Transverse colon (tissue), 4 donors: ENCODE measurements around the gene PLEK2. TPM values are rescaled to one million over a fixed set of nuclear protein-coding genes. Genes with fewer than 3 reads are reported as not detected.

Experiments used
- DNase-seq: peaks from one replicate; pipeline ENCODE4 v3.0.0-alpha.2; 2019
- H3K27ac ChIP-seq, 4 donors: fragments of 200-600 bp; sonication (generic); 2 replicates each; pipeline ENCODE4 v1.5.1; 2016 to 2018; ENCODE audit warnings: inconsistent platforms in 4 of 4
- H3K27me3 ChIP-seq: fragments of 200-600 bp; sonication (generic); 2 replicates; pipeline ENCODE4 v1.5.1; 2017; ENCODE audit warnings: inconsistent platforms
- H3K36me3 ChIP-seq, 4 donors: fragments of 200-600 bp; sonication (generic); 2 replicates each; pipeline ENCODE4 v1.5.1; 2017 to 2019; ENCODE audit warnings: inconsistent platforms in 4 of 4
- H3K4me1 ChIP-seq, 4 donors: fragments of 200-600 bp; sonication (generic); 2 replicates each; pipeline ENCODE4 v1.5.1; 2017 to 2020; ENCODE audit warnings: inconsistent platforms in 4 of 4
- H3K4me3 ChIP-seq, 4 donors: fragments of 200-600 bp; sonication (generic); 1 replicate in 1 of 4; 2 replicates in 3 of 4; pipeline versions ENCODE4 v1.5.1 to v1.6.1; 2017 to 2019; ENCODE audit warnings: inconsistent platforms in 4 of 4
- H3K9me3 ChIP-seq, 2 donors: fragments of 200-600 bp; sonication (generic); 2 replicates each; pipeline ENCODE4 v1.5.1; 2017 to 2019; ENCODE audit warnings: inconsistent platforms in 2 of 2
- CTCF ChIP-seq, 5 experiments: fragments of 200-600 bp in 3 of 5; fragments of 450-650 bp in 2 of 5; sonication (generic) in 3 of 5; IDR thresholded peaks; 1 replicate in 2 of 5; 2 replicates in 3 of 5; pipeline ENCODE4 v1.5.1; 2016 to 2017; ENCODE audit warnings: antibody characterized with exemption in 5 of 5, inconsistent platforms in 3 of 5, mild to moderate bottlenecking in 2 of 5, moderate library complexity in 1 of 5
- EP300 ChIP-seq: sonication (generic); formaldehyde crosslinking; IDR thresholded peaks from one replicate; pipeline ENCODE4 v1.6.1; 2017; ENCODE audit warnings: antibody characterized with exemption, low read depth
- POLR2A ChIP-seq: fragments of 450-650 bp; IDR thresholded peaks from one replicate; pipeline ENCODE4 v1.6.1; 2016; ENCODE audit warnings: antibody characterized with exemption, mild to moderate bottlenecking, moderate library complexity
- POLR2AphosphoS5 ChIP-seq, 3 donors: sonication (generic); formaldehyde crosslinking; IDR thresholded peaks; one replicate each; pipeline ENCODE4 v1.6.1; 2016; ENCODE audit warnings: antibody characterized with exemption in 3 of 3
- WGBS, 2 donors: methylation state at CpG; one replicate each; pipeline ENCODE4 v1.1.5; 2018; ENCODE audit warnings: low coverage in 1 of 2; 5-methylcytosine and 5-hydroxymethylcytosine counted together
- in situ Hi-C, 4 donors: fragments of 200-750 bp; cut with MboI; loops; one replicate each; pipeline versions ENCODE4 v1.15.0 to v1.15.1; 2017; ENCODE audit warnings: low sequenced_read_pairs in 3 of 4, low pct_ligation_motif_present in 1 of 4, low pct_unique_long_range_greater_than_20kb in 1 of 4
- intact Hi-C: fragments of 100-400 bp; cut with DNase I; formaldehyde crosslinking; loops from one replicate; pipeline ENCODE4 v1.15.1; 2023; ENCODE audit warnings: low total_unique reads
- total RNA-seq, 4 donors: library from RNA; depleted of rRNA; stranded (reverse); fragments of >200 nt; gene quantifications; one replicate each; pipeline ENCODE4 v1.1.0, GENCODE V29; 2016

The PLEK2 gene
- total RNA-seq, 4 donors from 2014 or later: 5.2 to 61.1 (median 28.9) TPM

GRCh38 chr14:67426983-67427606, 15.1 kb upstream of the PLEK2 start:
- H3K36me3 ChIP-seq: no peaks in the 10 kb centered on the region
- in situ Hi-C loops (loop anchor here in 2 of 4 donors (10.0 to 25.0 kb wide), 3 partner anchors 135 to 285 kb away; partner anchors contain the start of gene RDH12 (in 1 of the 2)), intact Hi-C loops (loop anchor here (5.0 kb wide), 1 partner anchor 145 kb away; no protein-coding TSS in a partner anchor)
- H3K9me3 ChIP-seq: no peaks in the 10 kb centered on the region
- no peak overlapping the region for H3K4me3 ChIP-seq
- 37% methylated on average over 30 of the region's 30 CpGs; no CpG with 5 or more reads in 1 of the 2 donors for WGBS, 2 donors
- peaks cover 12% of the 10 kb centered on the region for H3K27me3 ChIP-seq
- H3K27ac ChIP-seq: no peak overlapping the region
- H3K4me1 ChIP-seq: peaks cover 5 to 15% (median 12%) of the 10 kb centered on the region in 4 donors
- TF ChIP-seq POLR2A: no peak
- TF ChIP-seq CTCF (IDR thresholded peaks at IDR 0.05): peak; percentile 79 to 90 (median 80)
- peak; percentile 82 for DNase-seq

GRCh38 chr14:67426161-67426560, 14.2 kb upstream of the PLEK2 start:
- 78 to 90% methylated on average over 5 to 8 of the region's 8 CpGs for WGBS, 2 donors
- Histone ChIP-seq H3K27me3 (peaks cover 12% of the 10 kb centered on the region), H3K9me3 (no peaks in the 10 kb centered on the region), H3K27ac (no peak overlapping the region), H3K4me1 (peaks cover 5 to 15% (median 12%) of the 10 kb centered on the region in 4 donors), H3K36me3 (no peaks in the 10 kb centered on the region), H3K4me3 (no peak overlapping the region)
- intact Hi-C loops: loop anchor here (5.0 kb wide), 1 partner anchor 146 kb away; no protein-coding TSS in a partner anchor
- in situ Hi-C loops: loop anchor here in 2 of 4 donors (10.0 to 25.0 kb wide), 3 partner anchors 136 to 286 kb away; partner anchors contain the start of gene RDH12 (in 1 of the 2)
- DNase-seq: no peak
- TF ChIP-seq POLR2AphosphoS5 (IDR thresholded peaks at IDR 0.05): no peak
- no peak for TF ChIP-seq CTCF (IDR thresholded peaks at IDR 0.05)
- no peak for TF ChIP-seq EP300
- no peak for TF ChIP-seq POLR2A

- no peaks in the 10 kb centered on the region for H3K36me3 ChIP-seq
- no peak for TF ChIP-seq POLR2A
- no peak for TF ChIP-seq EP300
- no peak for TF ChIP-seq CTCF (IDR thresholded peaks at IDR 0.05)
- TF ChIP-seq POLR2AphosphoS5 (IDR thresholded peaks at IDR 0.05): no peak
- in situ Hi-C loops (loop anchor here in 2 of 4 donors (10.0 to 25.0 kb wide), 3 partner anchors 137 to 287 kb away; partner anchors contain the start of gene RDH12 (in 1 of the 2)), intact Hi-C loops (loop anchor here (5.0 kb wide), 1 partner anchor 147 kb away; no protein-coding TSS in a partner anchor)
- WGBS, 2 donors: 69 to 83% methylated on average over 2 to 4 of the region's 4 CpGs
- no peak overlapping the region for H3K27ac ChIP-seq
- peaks cover 12% of the 10 kb centered on the region for H3K27me3 ChIP-seq
- no peaks in the 10 kb centered on the region for H3K9me3 ChIP-seq
- H3K4me3 ChIP-seq: no peak overlapping the region
- DNase-seq: no peak
- H3K4me1 ChIP-seq: peaks cover 5 to 15% (median 12%) of the 10 kb centered on the region in 4 donors
Observed at GRCh38 chr14:67425608-67426007, 13.6 kb upstream of the PLEK2 start.

- 41 to 68% methylated on average over 2 to 3 of the region's 3 CpGs for WGBS, 2 donors
- peaks cover 12% of the 10 kb centered on the region for H3K27me3 ChIP-seq
- in situ Hi-C loops: loop anchor here in 2 of 4 donors (5.0 to 10.0 kb wide), 2 partner anchors 140 to 148 kb away; no protein-coding TSS in a partner anchor
- intact Hi-C loops: no loop called here
- no peaks in the 10 kb centered on the region for H3K36me3 ChIP-seq
- H3K4me1 ChIP-seq: peaks cover 5 to 15% (median 13%) of the 10 kb centered on the region in 4 donors
- no peak overlapping the region for H3K27ac ChIP-seq
- H3K9me3 ChIP-seq: no peaks in the 10 kb centered on the region
- no peak for DNase-seq
- no peak overlapping the region for H3K4me3 ChIP-seq
- TF ChIP-seq EP300: no peak
- no peak for TF ChIP-seq CTCF (IDR thresholded peaks at IDR 0.05)
- TF ChIP-seq POLR2A: no peak
- TF ChIP-seq POLR2AphosphoS5 (IDR thresholded peaks at IDR 0.05): no peak
Observed at GRCh38 chr14:67424539-67424938, 12.6 kb upstream of the PLEK2 start.
